Measurements from ENCODE around the gene JAKMIP2.

DNA sequence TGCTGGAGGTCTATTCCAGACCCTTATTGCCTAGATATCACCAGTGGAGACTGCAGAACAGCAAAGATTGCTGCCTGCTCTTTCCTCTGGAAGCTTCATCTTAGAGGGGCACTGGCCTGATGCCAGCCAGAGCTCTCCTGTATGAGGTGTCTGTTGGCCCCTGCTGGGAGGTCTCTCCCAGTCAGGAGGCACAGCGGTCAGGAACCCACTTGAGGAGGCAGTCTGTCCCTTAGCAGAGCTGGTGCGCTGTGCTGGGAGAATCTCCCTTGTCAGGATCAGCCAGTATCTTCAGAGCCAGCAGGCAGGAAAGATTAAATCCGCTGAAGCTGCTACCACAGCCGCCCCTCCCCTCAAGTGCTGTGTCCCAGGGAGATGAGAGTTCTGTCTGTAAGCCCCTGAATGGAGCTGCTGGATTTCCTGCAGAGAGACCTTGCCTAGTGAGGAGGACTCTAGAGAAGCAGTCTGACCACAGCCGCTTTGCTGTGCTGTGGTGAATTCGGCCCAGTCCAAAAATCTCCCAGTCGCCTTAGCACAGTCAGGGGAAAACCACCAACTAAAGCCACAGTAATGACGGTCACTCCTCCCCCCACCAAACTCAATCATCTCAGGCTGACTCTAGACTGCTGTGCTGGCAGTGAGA is 124.1 kb downstream of the JAKMIP2 start:
- no peak for TF ChIP-seq EZH2 (IDR thresholded peaks at IDR 0.05; ENCODE audit: insufficient read depth, poor library complexity, severe bottlenecking)
- TF ChIP-seq EZH2phosphoT487 (IDR thresholded peaks at IDR 0.05; ENCODE audit: insufficient read depth, low read depth): no peak

Data from GM23248 (cell line).